Measurements from ENCODE around the gene SLC22A14.

DNA sequence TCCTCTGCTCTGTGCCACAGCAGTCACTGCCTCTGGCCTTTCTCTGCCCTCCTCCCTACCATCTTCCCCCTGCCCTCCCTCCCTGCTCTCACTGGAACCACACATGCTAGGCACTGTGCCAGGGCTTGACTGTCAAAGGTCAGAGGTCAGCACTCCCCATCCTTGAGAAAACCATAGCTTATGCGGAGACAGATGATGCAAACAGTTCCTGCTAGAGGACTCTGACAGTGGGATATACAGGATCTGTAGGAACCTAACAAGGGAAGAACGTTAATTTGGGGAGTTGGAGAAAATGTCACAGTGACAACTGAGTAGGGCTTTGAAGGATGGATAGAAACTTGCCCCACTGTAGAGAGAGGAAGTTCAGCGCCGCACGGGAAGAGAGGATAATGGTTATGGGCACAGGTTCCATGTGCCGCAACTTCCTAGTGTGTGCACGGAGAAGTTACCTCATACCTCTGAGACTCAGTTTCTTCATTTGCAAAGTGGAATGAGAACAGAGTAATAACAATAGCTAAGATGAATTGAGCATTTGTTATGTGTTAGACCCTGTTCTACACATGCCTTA is 35.2 kb downstream of the SLC22A14 start:
- TF ChIP-seq CTCF (IDR thresholded peaks at IDR 0.05) (no peak), TCF7L2 (IDR thresholded peaks at IDR 0.05; ENCODE audit: low read depth, low read length) (no peak), POLR2AphosphoS5 (IDR thresholded peaks at IDR 0.05; ENCODE audit: low read depth, low read length) (no peak), SIN3A (IDR thresholded peaks at IDR 0.05; ENCODE audit: borderline replicate concordance, insufficient read depth, low read depth, low read length) (no peak)
- TF ChIP-seq, protein P1, sequence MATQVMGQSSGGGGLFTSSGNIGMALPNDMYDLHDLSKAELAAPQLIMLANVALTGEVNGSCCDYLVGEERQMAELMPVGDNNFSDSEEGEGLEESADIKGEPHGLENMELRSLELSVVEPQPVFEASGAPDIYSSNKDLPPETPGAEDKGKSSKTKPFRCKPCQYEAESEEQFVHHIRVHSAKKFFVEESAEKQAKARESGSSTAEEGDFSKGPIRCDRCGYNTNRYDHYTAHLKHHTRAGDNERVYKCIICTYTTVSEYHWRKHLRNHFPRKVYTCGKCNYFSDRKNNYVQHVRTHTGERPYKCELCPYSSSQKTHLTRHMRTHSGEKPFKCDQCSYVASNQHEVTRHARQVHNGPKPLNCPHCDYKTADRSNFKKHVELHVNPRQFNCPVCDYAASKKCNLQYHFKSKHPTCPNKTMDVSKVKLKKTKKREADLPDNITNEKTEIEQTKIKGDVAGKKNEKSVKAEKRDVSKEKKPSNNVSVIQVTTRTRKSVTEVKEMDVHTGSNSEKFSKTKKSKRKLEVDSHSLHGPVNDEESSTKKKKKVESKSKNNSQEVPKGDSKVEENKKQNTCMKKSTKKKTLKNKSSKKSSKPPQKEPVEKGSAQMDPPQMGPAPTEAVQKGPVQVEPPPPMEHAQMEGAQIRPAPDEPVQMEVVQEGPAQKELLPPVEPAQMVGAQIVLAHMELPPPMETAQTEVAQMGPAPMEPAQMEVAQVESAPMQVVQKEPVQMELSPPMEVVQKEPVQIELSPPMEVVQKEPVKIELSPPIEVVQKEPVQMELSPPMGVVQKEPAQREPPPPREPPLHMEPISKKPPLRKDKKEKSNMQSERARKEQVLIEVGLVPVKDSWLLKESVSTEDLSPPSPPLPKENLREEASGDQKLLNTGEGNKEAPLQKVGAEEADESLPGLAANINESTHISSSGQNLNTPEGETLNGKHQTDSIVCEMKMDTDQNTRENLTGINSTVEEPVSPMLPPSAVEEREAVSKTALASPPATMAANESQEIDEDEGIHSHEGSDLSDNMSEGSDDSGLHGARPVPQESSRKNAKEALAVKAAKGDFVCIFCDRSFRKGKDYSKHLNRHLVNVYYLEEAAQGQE (IDR thresholded peaks at IDR 0.05; ENCODE audit: insufficient read depth in 1 of 2, low read depth in 2 of 2, low read length in 1 of 2), result no peak

Data from Panc1 (cell line).